HTR-8/SVneo (cell line): ENCODE data around the gene SLAIN1.
A peak's percentile ranks its signal among the peaks of the same experiment; 100 is the strongest.

Experiments used
- DNase-seq: peaks from one replicate; pipeline ENCODE4 v3.0.0; 2011; ENCODE audit warnings: low spot score, mixed read lengths; ENCODE audit not compliant: insufficient read length
- FAIRE-seq: peaks from 2 replicates; lab custom pipeline; 2011; peaks lifted over from hg19 to GRCh38; lab: Jason Lieb, UNC

The SLAIN1 gene

GRCh38 chr13:77745784-77746183 is 48.3 kb downstream of the SLAIN1 start:
- FAIRE-seq: no peak
- DNase-seq: no peak

GRCh38 chr13:77749344-77749880 is 51.9 kb downstream of the SLAIN1 start:
- FAIRE-seq (no peak), DNase-seq (no peak)

- FAIRE-seq: no peak
- DNase-seq: peak; percentile 15
These were observed 54.3 kb downstream of the SLAIN1 start for GRCh38 chr13:77751513-77752456.

GRCh38 chr13:77752512-77753069 is 55.1 kb downstream of the SLAIN1 start:
- FAIRE-seq: no peak
- no peak for DNase-seq

GRCh38 chr13:77760893-77761292 is 63.4 kb downstream of the SLAIN1 start:
- FAIRE-seq: no peak

GRCh38 chr13:77767413-77767812 is 69.9 kb downstream of the SLAIN1 start:
- DNase-seq: no peak
- FAIRE-seq: no peak

More at GRCh38 chr13:77760893-77761292, 63.4 kb downstream of the SLAIN1 start:
- no peak for DNase-seq

GRCh38 chr13:77774181-77774580 is 76.7 kb downstream of the SLAIN1 start:
- FAIRE-seq (no peak), DNase-seq (no peak)

GRCh38 chr13:77776704-77777103 is 79.2 kb downstream of the SLAIN1 start:
- DNase-seq: no peak

GRCh38 chr13:77779552-77780272 is 82.2 kb downstream of the SLAIN1 start:
- FAIRE-seq (no peak), DNase-seq (peak; percentile 7)

More at GRCh38 chr13:77776704-77777103, 79.2 kb downstream of the SLAIN1 start:
- no peak for FAIRE-seq

GRCh38 chr13:77781808-77782207 is 84.3 kb downstream of the SLAIN1 start:
- DNase-seq (no peak), FAIRE-seq (no peak)

- no peak for FAIRE-seq
- no peak for DNase-seq
These were observed 87.0 kb downstream of the SLAIN1 start for GRCh38 chr13:77784515-77784914.

GRCh38 chr13:77786695-77787287 is 89.3 kb downstream of the SLAIN1 start:
- DNase-seq (no peak), FAIRE-seq (no peak)

- no peak for FAIRE-seq
- no peak for DNase-seq
These were observed 91.9 kb downstream of the SLAIN1 start for GRCh38 chr13:77789376-77789775.

- FAIRE-seq: no peak
- no peak for DNase-seq
These were observed 102.7 kb downstream of the SLAIN1 start for GRCh38 chr13:77800219-77800618.

- DNase-seq: no peak
- no peak for FAIRE-seq
These were observed 109.0 kb downstream of the SLAIN1 start for GRCh38 chr13:77806518-77806917.

- DNase-seq (no peak), FAIRE-seq (no peak)
These were observed 110.1 kb downstream of the SLAIN1 start for GRCh38 chr13:77807431-77808135.

GRCh38 chr13:77810430-77810829 is 112.9 kb downstream of the SLAIN1 start:
- DNase-seq: no peak

GRCh38 chr13:77810878-77811277 is 113.4 kb downstream of the SLAIN1 start:
- FAIRE-seq: no peak
- no peak for DNase-seq

More at GRCh38 chr13:77810430-77810829, 112.9 kb downstream of the SLAIN1 start:
- FAIRE-seq: no peak

GRCh38 chr13:77811381-77811780 is 113.9 kb downstream of the SLAIN1 start:
- DNase-seq (no peak), FAIRE-seq (no peak)
